ENCODE measurements around the gene TECPR2. TPM values are rescaled to one million over a fixed set of nuclear protein-coding genes. Genes with fewer than 3 reads are reported as not detected.
A peak's percentile ranks its signal among the peaks of the same experiment; 100 is the strongest.

The TECPR2 gene, protein sequence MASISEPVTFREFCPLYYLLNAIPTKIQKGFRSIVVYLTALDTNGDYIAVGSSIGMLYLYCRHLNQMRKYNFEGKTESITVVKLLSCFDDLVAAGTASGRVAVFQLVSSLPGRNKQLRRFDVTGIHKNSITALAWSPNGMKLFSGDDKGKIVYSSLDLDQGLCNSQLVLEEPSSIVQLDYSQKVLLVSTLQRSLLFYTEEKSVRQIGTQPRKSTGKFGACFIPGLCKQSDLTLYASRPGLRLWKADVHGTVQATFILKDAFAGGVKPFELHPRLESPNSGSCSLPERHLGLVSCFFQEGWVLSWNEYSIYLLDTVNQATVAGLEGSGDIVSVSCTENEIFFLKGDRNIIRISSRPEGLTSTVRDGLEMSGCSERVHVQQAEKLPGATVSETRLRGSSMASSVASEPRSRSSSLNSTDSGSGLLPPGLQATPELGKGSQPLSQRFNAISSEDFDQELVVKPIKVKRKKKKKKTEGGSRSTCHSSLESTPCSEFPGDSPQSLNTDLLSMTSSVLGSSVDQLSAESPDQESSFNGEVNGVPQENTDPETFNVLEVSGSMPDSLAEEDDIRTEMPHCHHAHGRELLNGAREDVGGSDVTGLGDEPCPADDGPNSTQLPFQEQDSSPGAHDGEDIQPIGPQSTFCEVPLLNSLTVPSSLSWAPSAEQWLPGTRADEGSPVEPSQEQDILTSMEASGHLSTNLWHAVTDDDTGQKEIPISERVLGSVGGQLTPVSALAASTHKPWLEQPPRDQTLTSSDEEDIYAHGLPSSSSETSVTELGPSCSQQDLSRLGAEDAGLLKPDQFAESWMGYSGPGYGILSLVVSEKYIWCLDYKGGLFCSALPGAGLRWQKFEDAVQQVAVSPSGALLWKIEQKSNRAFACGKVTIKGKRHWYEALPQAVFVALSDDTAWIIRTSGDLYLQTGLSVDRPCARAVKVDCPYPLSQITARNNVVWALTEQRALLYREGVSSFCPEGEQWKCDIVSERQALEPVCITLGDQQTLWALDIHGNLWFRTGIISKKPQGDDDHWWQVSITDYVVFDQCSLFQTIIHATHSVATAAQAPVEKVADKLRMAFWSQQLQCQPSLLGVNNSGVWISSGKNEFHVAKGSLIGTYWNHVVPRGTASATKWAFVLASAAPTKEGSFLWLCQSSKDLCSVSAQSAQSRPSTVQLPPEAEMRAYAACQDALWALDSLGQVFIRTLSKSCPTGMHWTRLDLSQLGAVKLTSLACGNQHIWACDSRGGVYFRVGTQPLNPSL (N-terminal part only)
- total RNA-seq, result 1 to 10 TPM; 5.5 to 6.7 (median 5.6) TPM

DNA sequence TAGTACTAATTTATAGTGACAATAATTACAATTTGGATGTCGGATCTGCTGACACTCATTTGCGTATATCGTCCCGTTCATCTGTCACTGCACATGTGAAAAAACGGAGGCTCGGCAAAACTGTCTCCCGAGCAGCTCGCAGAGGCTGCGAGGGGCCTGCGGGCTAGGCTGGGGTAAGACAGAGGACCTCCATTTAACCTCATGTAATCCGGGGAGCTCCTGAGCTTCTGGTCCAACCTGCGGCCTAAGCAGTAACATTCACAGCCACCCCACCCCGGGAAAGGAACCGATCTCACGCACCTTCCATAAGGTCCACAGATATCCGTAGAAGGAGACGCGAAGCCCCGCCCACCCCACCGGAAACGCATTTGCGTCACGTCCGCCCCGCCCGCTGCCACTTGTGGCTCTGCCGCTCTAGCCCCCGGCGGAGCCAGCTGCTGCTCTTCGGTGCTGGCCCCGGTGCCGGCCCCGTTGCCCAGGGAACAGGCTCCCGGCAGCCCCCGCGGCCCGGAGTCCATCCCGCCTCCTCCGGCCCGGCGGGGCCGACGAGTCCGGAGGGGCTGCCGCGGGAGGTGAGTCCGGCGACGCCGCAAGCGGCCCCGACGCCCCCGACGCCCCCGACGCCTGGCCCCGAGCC, at the start of gene TECPR2, which contains the start of gene CINP:
TECPR2 (plus strand) TSS at position 397 of the 637 bp plus-strand sequence. CDS start 13,781 bp downstream, outside the sequence.
CINP (minus strand) TSS at position 346 of the 637 bp plus-strand sequence; CDS start at position 307, 39 bp downstream.
- no peaks in the 10 kb centered on the region for H3K27me3 Mint-ChIP-seq (ENCODE audit: low read depth)
- peak within 1 kb of the TSS; percentile 95 for H3K4me3 Mint-ChIP-seq
- no peaks in the 10 kb centered on the region for H3K9me3 Mint-ChIP-seq
- H3K36me3 Mint-ChIP-seq (ENCODE audit: insufficient read depth), result peaks cover 7% of the 10 kb centered on the region
- ATAC-seq (peak; percentile 81 to 85), DNase-seq (peak; percentile 96)
- H3K4me1 Mint-ChIP-seq (ENCODE audit: low read depth), result peaks cover 32% of the 10 kb centered on the region

DNA sequence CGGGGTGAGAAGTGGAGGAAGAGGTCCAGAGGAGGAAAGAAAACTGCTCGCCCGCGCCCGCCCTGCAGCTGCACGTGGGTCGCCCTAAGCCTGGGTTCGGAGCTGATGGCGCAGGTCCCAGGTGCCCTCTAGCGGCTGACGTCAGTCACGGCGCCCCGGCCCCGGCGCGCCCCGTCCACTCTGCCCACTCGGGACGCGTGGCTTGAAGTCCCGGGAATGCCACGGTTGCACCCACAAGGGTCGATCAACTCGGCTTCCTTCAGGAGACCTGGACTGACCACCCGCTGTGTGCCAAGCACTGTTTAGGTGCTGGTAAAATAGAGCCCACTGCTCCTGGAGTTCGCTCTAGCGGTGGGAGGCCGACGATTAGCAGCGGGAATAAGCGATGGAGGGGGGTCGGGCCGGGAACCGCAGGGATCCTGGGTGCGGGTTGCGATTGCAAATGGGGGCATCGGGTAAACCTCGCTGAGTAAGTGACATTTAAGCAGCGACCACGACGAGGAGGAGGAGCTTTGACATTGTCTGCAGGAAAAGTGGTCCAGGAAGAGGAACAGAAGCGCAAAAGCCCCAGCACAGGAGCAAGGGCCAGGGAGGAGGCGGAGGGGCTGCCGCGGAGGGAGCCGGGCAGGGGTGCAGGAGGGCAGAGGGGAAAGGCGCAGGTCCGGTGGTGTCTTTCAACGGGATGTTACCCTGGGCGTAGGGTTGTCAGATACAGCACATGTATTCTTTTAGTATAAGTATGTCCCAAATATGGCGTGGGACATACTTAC, 48.3 kb upstream of the TECPR2 start:
- Mint-ChIP-seq H3K9me3 (no peaks in the 10 kb centered on the region), H3K36me3 (ENCODE audit: insufficient read depth) (no peaks in the 10 kb centered on the region), H3K4me1 (ENCODE audit: low read depth) (peaks cover 41% of the 10 kb centered on the region), H3K4me3 (peak overlapping the region; percentile 85), H3K27me3 (ENCODE audit: low read depth) (no peaks in the 10 kb centered on the region)
- ATAC-seq (peak; percentile 72 to 74), DNase-seq (peak; percentile 75)

DNA sequence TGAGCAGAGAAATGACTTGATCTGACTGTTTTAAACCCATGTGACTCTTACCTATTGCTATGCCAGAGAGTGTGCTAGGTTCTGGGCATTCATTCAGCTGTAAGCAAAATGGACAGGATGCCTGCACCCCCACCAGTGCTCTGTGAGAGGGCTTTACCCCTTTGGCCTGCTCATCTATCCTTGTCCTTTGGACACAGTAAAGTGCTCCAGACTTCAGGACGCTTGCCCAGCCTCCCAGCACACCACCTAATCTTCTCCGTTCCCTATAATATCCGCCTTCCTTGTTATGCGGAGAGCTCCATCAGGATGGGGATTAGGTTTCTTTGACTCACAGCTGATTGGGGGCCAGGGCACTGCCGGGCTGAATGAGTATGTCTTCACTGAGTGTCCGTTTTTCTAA, 47.6 kb upstream of the TECPR2 start:
- H3K4me3 Mint-ChIP-seq, result peak overlapping the region; percentile 85
- ATAC-seq (no peak), DNase-seq (no peak)
- H3K36me3 Mint-ChIP-seq (ENCODE audit: insufficient read depth), result no peaks in the 10 kb centered on the region
- no peaks in the 10 kb centered on the region for H3K9me3 Mint-ChIP-seq
- H3K4me1 Mint-ChIP-seq (ENCODE audit: low read depth), result peaks cover 42% of the 10 kb centered on the region
- H3K27me3 Mint-ChIP-seq (ENCODE audit: low read depth), result no peaks in the 10 kb centered on the region

DNA sequence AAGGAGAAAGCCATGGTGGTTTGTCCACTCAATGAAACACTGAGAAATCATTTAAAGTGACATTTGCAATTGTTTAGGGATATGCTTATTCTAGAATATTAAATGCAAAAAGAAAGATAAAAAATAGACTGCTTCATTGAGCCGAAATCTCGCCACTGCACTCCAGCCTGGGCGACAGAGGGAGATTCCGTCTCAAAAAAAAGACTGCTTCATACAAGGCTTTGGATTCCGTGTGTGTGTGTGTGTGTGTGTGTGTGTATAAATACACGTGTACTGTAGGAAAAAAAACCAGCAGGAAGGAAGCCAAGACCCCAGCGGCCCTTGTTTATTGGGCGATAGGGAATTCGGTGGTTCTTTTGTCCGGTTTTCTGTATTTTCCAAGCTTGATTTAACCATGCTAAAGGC, 46.4 kb upstream of the TECPR2 start:
- peaks cover 42% of the 10 kb centered on the region for H3K4me1 Mint-ChIP-seq (ENCODE audit: low read depth)
- peak overlapping the region; percentile 92 for H3K4me3 Mint-ChIP-seq
- no peaks in the 10 kb centered on the region for H3K9me3 Mint-ChIP-seq
- ATAC-seq (no peak), DNase-seq (no peak)
- no peaks in the 10 kb centered on the region for H3K36me3 Mint-ChIP-seq (ENCODE audit: insufficient read depth)
- no peaks in the 10 kb centered on the region for H3K27me3 Mint-ChIP-seq (ENCODE audit: low read depth)

DNA sequence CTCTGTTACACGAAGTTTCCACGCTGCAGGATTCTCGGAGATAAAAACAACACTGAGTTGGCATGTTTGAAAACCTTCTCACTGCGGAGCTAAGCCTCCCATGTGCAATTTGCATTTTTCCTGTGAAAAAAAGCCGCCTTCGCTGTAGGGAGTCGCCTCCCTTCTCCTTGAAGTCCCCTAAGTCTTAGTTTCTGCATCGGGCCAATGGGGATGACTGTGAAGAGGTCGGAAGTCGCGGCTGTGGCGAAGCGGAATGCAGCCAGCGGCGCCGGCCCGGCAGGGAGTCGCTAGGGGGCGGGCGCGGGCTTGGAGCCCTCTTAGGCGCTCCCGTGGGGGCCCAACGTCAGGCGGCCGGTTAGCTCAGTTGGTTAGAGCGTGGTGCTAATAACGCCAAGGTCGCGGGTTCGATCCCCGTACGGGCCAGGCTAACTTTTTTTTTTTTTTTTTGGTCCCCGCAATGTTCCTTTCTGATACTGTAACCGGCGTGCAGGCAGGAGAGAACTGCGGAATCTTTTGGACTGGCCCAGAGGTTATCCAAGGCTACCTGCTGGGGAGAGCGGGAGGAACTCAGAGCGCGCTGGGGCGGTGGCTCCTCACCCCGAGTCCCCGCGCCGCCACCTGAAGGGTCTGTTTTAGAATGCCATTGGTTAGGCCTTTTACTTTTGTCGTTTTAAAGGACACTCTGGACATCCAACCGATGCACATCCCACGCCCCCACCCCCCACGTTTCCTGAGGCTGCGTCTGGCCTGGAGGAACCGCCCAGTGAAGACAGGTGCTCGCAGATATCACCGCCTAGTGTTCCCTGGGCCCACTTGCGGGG, 45.8 kb upstream of the TECPR2 start:
- H3K9me3 Mint-ChIP-seq, result no peaks in the 10 kb centered on the region
- no peaks in the 10 kb centered on the region for H3K36me3 Mint-ChIP-seq (ENCODE audit: insufficient read depth)
- H3K4me3 Mint-ChIP-seq, result peak overlapping the region; percentile 92
- H3K4me1 Mint-ChIP-seq (ENCODE audit: low read depth), result peaks cover 45% of the 10 kb centered on the region
- no peaks in the 10 kb centered on the region for H3K27me3 Mint-ChIP-seq (ENCODE audit: low read depth)
- DNase-seq (peak; percentile 97), ATAC-seq (peak; percentile 70 to 72)

DNA sequence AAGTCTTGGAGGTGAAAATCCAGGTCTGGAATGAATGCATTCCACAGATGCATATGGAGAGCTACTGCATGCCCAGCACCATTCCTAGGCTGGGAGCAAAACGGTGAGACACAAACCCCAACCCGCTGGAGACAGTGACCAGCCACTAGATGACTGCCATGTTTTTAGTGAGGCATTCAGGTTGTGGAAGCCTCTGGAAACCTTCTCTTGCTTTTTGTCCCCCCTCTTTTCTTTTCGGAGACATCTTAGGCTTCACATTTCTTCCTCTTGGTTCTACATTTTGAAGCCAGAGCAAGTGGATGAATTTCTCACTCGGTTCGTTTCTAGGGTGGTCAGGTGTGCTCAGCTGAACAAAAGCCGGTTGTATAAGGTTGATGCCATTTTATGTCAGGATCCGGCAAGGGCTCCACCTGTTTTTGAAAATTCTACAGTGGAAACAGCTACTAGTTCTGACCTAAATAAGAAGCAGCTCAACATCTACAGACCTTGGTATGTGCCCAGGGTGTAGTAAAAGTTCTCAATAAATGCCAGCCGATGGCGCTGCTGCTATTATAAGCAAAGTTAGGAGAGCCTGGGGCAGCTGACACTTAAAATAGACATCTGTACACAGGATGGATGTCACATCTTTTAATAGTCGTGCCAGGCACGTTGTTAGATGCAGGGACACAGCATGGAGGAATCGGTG, 45.0 kb upstream of the TECPR2 start:
- Mint-ChIP-seq H3K27me3 (ENCODE audit: low read depth) (no peaks in the 10 kb centered on the region), H3K4me1 (ENCODE audit: low read depth) (peaks cover 45% of the 10 kb centered on the region), H3K36me3 (ENCODE audit: insufficient read depth) (no peaks in the 10 kb centered on the region), H3K4me3 (peak overlapping the region; percentile 92), H3K9me3 (no peaks in the 10 kb centered on the region)
- ATAC-seq (no peak), DNase-seq (no peak)

DNA sequence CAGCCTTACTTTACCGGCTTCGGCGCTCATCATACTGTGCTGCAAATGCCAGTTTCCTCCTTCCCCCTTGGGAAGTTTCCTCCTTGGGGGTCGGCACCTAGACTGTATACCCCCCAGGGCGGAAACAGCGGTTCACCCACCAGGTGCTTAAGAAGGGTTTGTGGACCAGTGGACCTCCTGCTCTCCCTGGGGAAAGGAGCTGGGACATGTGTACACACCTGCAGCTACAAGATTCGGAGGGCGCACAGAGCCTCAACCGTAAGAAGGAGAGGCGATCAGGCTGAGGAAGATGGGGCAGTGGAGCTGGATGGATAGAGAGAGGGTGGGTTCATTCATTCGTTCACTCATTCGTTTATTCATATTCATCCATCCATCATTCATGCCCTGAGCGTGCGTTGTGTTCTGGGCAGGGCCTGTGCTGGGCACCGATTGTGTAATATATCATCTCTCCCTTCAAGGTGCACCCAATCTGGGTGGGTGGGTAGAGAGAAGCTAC, 43.9 kb upstream of the TECPR2 start:
- peaks cover 49% of the 10 kb centered on the region for H3K4me1 Mint-ChIP-seq (ENCODE audit: low read depth)
- no peak for ATAC-seq

DNA sequence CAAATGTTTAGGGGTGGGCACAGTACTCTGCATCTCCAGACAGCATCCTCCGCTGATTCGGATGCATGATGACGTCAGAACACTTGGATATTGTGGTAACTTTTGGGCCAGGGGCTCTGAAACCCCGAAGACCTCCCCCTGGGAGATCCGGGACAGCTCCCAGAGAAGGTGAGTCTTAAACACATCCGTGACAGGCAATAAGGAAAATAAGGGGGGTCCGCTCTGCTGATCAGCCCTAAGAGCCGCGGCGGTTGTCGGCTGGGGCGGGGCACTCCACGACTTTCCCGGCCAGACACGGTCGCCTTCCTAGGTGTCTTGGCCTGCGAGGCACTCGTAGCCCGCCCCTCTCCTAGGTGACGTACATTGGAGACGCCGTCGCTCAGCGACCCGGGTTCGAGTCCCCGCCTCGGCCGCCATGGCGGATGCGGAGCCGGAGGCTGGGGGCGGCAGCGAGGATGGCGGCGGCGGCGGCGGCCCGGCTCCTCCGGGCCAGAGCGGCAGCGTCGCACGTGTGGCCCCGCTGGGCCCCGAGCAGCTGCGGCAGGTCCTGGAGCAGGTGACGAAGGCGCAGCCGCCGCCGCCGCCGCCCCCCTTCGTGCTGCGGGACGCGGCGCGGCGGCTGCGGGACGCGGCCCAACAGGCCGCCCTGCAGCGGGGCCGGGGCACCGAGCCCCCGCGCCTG, 43.2 kb upstream of the TECPR2 start, which contains the start of gene ZNF839:
ZNF839 (plus strand) TSS at position 396 of the 682 bp plus-strand sequence; CDS start at position 416, 20 bp downstream.
- H3K4me1 Mint-ChIP-seq (ENCODE audit: low read depth), result peaks cover 43% of the 10 kb centered on the region
- ATAC-seq (peak; percentile 77 to 80), DNase-seq (peak; percentile 93)
- no peaks in the 10 kb centered on the region for H3K27me3 Mint-ChIP-seq (ENCODE audit: low read depth)
- no peaks in the 10 kb centered on the region for H3K9me3 Mint-ChIP-seq
- H3K4me3 Mint-ChIP-seq, result peak within 1 kb of the TSS; percentile 92
- no peaks in the 10 kb centered on the region for H3K36me3 Mint-ChIP-seq (ENCODE audit: insufficient read depth)

More for the DNA sequence above, 43.9 kb upstream of the TECPR2 start:
- H3K9me3 Mint-ChIP-seq, result no peaks in the 10 kb centered on the region
- no peak for DNase-seq
- no peaks in the 10 kb centered on the region for H3K36me3 Mint-ChIP-seq (ENCODE audit: insufficient read depth)
- H3K4me3 Mint-ChIP-seq, result peak overlapping the region; percentile 92
- H3K27me3 Mint-ChIP-seq (ENCODE audit: low read depth), result no peaks in the 10 kb centered on the region

DNA sequence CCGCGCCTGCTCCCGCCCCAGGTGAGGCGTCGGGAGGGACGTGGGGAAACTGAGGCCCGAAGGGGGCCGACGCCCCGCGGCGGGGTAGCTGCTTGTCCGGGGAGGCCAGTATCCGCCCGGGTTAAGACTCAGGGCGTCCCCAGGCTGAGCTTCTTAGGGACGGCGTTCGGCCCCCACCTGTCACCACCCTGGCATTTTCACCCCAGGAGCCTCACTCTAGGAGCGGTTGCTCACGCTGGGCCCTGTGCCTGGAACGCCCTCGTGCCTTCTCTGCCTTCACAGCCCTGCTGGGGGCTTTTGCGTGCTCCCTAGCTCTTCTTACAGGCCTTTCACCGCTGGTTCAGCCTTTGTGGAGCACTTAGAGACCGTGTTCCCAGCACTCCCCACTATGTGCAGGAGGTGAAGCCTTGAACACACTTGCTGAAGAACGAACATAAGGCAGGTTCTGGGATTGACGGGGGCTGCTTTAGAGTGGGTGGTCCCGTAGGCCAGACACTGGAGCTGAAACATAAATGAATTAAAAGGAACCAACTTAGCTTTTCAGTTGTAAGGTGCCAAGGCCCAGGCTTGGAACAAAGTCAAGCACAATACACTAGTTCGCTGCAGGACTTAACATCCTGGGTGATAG, 42.6 kb upstream of the TECPR2 start:
- no peaks in the 10 kb centered on the region for H3K36me3 Mint-ChIP-seq (ENCODE audit: insufficient read depth)
- no peaks in the 10 kb centered on the region for H3K27me3 Mint-ChIP-seq (ENCODE audit: low read depth)
- ATAC-seq (peak; percentile 44 to 45), DNase-seq (peak; percentile 55)
- no peaks in the 10 kb centered on the region for H3K9me3 Mint-ChIP-seq
- peak overlapping the region; percentile 91 for H3K4me3 Mint-ChIP-seq
- peaks cover 39% of the 10 kb centered on the region for H3K4me1 Mint-ChIP-seq (ENCODE audit: low read depth)

DNA sequence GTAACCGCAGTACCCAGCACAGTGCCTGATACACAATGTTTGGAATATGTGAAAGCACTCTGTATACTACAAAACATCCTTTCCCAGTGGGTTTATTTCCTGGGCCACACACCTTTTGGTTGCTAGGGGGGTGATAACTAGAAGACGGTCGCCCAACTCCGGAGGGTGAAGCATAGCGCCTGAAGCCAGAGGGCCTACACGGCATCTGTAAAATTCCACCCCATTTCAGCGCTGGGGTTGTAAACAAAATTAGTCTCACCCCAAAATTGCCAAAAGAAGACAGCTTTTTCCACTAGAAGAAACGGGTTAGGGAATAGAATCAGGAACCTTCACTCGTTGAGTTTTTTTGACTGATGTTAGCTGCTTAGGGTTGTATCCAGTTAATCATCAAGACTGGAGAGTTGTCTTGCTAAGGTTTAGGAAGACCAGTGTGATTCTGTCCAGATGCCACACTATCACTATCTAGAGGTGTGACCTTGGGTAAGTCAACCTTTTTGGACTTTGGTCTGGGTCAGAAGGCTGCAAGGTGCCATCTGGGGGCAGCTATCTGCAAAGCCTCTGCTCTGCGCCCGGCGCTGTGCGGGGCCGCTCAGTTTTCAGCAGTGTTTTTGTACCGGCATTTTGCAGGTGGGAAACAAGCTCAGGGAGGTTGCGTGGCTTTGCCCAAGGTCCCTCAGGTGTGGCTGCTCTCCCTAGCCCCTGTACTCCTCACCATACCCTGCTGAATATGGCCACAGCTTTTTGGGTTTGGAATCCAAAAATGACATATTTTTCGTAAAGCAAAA, 41.9 kb upstream of the TECPR2 start:
- DNase-seq, result no peak
- Mint-ChIP-seq H3K4me1 (ENCODE audit: low read depth) (peaks cover 38% of the 10 kb centered on the region), H3K27me3 (ENCODE audit: low read depth) (no peaks in the 10 kb centered on the region), H3K9me3 (no peaks in the 10 kb centered on the region), H3K36me3 (ENCODE audit: insufficient read depth) (no peaks in the 10 kb centered on the region), H3K4me3 (peak overlapping the region; percentile 91)
- no peak for ATAC-seq
